HG02870 (cell line): ENCODE results near the gene RNF141.

Experiments used
- ATAC-seq: cut with Tn5 transposase; IDR thresholded peaks from one replicate; pipeline ENCODE4 v1.9.1; 2021; ENCODE audit warnings: mild to moderate bottlenecking, moderate library complexity; ENCODE audit not compliant: unreplicated experiment

The RNF141 gene

GRCh38 chr11:10540915-10541560 lies at the start of gene RNF141:
RNF141 (minus strand) TSS chr11:10541187; CDS start chr11:10534158, 7,029 bp downstream.
- ATAC-seq: peak; percentile 96

- ATAC-seq: no peak
Measured at GRCh38 chr11:10590218-10590915, 49.4 kb upstream of the RNF141 start.

GRCh38 chr11:10588904-10589303 lies 47.9 kb upstream of the RNF141 start:
- ATAC-seq: no peak

GRCh38 chr11:10587995-10588394 lies 47.0 kb upstream of the RNF141 start:
- ATAC-seq: no peak

GRCh38 chr11:10587388-10587787 lies 46.4 kb upstream of the RNF141 start:
- no peak for ATAC-seq

GRCh38 chr11:10584071-10584501 lies 43.1 kb upstream of the RNF141 start:
- no peak for ATAC-seq

- no peak for ATAC-seq
Measured at GRCh38 chr11:10581481-10582019, 40.6 kb upstream of the RNF141 start.

GRCh38 chr11:10580623-10581022 lies 39.6 kb upstream of the RNF141 start:
- ATAC-seq: no peak

- no peak for ATAC-seq
Measured at GRCh38 chr11:10579700-10580099, 38.7 kb upstream of the RNF141 start.

GRCh38 chr11:10576035-10576398 lies 35.0 kb upstream of the RNF141 start:
- no peak for ATAC-seq

- ATAC-seq: no peak
Measured at GRCh38 chr11:10575346-10576034, 34.5 kb upstream of the RNF141 start.

GRCh38 chr11:10573556-10573955 lies 32.6 kb upstream of the RNF141 start:
- ATAC-seq: no peak

- no peak for ATAC-seq
Measured at GRCh38 chr11:10573028-10573427, 32.0 kb upstream of the RNF141 start.

- no peak for ATAC-seq
Measured at GRCh38 chr11:10572533-10572932, 31.5 kb upstream of the RNF141 start.

- no peak for ATAC-seq
Measured at GRCh38 chr11:10568486-10568941, 27.5 kb upstream of the RNF141 start, which contains the start of gene LYVE1. LYVE1 (minus strand) TSS chr11:10568665; CDS start chr11:10568532, 133 bp downstream.

GRCh38 chr11:10567446-10567845 lies 26.5 kb upstream of the RNF141 start:
- ATAC-seq: no peak

- ATAC-seq: no peak
Measured at GRCh38 chr11:10566257-10566957, 25.4 kb upstream of the RNF141 start.

- no peak for ATAC-seq
Measured at GRCh38 chr11:10565493-10565892, 24.5 kb upstream of the RNF141 start.

GRCh38 chr11:10564696-10565318 lies 23.8 kb upstream of the RNF141 start:
- ATAC-seq: no peak

GRCh38 chr11:10564030-10564429 lies 23.0 kb upstream of the RNF141 start:
- ATAC-seq: no peak
